HG02623 (cell line): ENCODE data around the gene ELOVL2.
"Not testable (repeated sequence)": the region's sequence is repeated elsewhere in the genome, so short reads cannot be mapped to it uniquely, and the experiment has no call there.

Experiments used
- ATAC-seq: cut with Tn5 transposase; IDR thresholded peaks from one replicate; pipeline ENCODE4 v1.9.1; 2021; ENCODE audit warnings: moderate library complexity; ENCODE audit not compliant: unreplicated experiment

ELOVL2 gene, protein sequence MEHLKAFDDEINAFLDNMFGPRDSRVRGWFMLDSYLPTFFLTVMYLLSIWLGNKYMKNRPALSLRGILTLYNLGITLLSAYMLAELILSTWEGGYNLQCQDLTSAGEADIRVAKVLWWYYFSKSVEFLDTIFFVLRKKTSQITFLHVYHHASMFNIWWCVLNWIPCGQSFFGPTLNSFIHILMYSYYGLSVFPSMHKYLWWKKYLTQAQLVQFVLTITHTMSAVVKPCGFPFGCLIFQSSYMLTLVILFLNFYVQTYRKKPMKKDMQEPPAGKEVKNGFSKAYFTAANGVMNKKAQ

DNA sequence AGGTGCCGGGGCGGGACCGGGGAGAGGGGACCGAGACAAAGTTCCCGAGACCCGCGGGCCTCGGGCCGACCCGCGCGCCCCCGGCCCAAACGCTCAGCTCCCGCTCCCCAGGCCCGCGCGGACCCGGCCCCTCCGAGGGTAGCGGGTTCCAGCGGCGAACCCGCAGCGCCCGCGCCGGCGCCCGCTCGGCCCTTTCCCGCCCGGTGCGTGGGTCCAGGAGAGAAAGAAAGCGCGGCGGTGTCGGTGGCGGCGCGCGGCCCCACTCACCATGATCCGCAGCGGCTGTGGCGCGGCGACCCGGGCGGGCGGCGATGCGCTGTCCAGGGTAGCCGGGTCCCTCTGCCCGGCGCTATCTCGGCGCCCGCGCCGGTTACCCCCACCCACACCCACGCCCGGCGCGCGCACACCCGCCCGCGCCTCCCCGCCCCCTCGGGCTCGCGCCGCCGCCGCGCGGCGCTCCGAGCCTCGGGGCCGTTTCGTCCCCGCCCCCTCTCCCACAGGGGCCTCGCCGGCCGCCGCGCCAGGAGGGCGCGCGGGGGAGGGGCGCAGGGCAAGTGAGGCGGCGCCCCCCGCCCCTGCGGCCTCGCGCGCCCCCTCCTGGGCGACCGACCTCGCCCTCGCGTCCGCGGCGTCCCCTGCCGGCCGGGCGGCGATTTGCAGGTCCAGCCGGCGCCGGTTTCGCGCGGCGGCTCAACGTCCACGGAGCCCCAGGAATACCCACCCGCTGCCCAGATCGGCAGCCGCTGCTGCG, at the start of gene ELOVL2:
Gene ELOVL2, minus strand, starts transcription at position 345 of the 751 bp plus-strand sequence. Its CDS starts 75 bp downstream, at position 270.
- ATAC-seq: no peak

DNA sequence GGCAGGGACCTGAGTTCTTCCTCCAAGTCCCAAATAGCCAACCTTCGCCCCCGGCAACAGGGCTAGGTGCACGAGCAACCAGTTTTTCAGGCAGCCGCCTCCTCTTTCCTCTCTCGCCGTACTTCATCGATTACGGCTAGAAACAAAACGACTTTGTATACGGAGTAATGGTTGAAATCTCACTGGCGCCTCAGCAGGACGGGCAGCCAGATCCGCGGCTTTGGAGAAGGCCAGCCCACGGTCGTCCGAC, 49.2 kb upstream of the ELOVL2 start:
- peak; percentile 20 for ATAC-seq

DNA sequence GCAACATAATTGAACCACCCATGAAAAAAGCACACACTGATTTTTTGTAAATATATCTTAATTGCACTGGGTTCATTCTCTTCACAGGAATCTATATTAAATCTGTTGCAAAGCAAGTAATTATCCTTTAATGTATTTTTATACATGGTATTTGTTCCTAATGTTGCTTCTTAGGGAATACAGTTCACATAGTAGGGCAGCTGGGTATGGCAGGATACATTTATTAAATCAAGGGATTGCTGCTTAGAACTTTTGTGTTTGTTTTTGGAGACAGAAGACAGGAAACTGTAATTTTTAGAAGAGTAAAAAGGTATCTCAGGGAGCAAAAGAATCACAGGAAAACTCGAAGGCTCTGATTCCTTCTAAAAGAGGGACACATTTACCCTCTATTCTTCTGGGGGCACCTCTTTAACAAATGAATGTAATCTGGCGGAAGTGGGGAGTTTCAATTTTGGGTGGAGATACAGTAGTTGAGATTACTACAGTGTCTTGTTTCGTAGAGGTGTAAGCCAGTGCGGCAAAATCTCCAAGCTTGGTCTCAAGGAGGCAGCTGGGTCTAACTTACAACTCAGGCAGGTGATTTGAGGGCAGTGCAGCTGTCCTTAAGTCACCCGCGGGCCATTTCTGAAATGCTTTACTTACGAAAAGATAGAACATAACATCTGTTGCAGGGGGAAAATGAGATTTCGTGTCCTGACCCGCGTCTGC, 48.7 kb upstream of the ELOVL2 start:
- peak; percentile 32 for ATAC-seq

DNA sequence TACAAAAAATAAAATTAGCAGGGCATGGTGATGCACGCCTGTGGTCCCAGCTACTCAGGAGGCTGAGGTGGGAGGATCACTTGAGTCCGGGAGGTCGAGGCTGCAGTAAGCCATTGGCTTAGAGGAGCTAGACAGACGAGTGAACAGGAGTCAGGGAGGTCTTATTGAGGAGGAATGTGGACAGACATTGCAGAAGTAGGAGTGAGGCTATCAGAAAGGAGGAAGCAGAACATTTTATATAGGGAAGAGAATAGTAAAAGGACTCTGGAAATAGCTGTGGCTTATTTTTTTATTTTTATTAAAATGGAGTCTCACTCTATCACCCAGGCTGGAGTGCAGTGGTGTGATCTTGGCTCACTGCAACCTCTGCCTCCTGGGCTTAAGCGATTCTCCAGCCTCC, 47.0 kb upstream of the ELOVL2 start:
- ATAC-seq: not testable (repeated sequence)

DNA sequence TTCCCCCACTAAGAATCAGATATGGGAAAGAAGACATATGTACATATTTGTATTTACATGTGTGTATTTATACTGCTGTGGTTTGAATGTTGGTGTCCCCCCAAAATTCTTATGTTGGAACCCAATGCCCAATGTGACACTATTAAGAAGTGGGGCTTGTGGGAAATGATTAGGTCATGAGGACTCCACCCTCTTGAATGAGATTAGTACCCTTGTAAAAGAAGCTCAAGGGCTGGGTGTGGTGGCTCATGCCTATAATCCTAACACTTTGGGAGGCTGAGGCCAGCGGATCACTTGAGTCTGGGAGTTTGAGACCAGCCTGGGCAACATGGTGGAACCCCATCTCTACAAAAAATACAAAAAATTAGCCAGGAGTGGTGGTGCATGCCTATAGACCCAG, 45.6 kb upstream of the ELOVL2 start:
- ATAC-seq: no peak

DNA sequence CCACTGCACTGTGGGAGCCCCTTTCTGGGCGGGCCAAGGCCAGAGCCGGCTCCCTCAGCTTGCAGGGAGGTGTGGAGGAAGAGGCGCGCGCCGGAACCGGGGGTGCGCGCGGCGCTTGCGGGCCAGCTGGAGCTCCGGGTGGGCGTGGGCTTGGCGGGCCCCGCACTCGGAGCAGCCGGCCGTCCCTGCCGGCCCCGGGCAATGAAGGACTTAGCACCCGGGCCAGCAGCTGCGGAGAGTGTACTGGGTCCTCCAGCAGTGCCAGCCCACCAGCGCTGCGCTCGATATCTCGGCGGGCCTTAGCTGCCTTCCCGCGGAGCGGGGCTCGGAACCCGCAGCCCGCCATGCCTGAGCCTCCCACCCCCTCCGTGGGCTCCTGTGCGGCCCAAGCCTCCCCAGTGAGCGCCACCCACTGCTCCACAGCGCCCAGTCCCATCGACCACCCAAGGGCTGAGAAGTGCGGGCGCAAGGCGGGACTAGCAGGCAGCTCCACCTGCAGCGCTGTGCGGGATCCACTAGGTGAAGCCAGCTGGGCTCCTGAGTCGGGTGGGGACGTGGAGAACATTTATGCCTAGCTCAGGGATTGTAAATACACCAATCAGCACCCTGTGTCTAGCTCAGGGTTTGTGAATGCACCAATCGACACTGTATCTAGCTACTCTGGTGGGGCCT, 43.2 kb upstream of the ELOVL2 start:
- not testable (repeated sequence) for ATAC-seq

DNA sequence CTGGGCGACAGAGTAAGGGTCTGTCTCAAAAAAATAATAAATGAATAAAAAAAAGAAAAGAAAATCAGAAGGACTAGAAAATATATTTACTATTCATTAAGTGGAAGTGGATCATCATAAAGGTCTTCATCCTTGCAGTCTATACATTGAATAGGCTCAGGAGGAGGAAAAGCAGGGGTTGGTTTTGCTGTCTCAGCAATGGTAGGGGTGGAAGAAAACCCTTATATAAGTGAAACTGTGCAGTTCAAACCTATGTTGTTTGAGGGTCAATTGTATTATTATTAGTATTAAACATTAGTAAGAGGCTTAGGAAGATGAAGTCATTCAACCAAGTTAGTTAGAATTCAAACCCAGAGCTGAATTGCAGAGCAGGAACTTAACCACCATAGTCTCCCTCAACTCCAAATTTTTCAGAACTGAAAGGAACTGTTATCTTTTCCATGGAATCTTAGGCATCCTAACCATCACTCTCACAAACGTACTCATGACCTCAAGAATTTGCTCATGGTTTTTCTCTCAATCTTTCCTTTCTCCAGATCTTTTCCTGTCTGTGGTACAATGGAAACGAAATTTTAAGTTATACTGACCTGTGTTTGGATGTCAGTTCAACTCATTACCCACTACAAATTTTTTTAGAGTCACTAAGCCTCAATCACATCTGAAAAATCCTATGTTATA, 41.8 kb upstream of the ELOVL2 start:
- no peak for ATAC-seq

DNA sequence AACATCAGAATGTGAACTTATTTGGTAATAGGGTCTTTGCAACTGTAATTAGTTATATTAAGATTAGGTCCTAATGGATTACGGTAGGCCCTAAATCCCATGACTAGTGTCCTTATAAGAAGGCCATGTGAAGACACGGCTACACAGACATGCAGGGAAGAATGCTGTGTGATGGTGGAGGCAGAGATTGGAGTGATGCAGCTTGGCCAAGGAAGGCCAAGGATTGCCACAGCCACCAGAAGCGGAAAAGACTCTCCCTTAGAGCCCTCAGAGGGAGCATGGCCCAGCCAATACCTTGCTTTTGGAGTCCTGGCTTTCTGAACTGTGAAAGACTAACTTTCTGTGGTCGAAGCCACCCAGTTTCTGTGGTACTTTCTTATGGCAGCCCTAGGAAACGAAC, 39.9 kb upstream of the ELOVL2 start:
- ATAC-seq: no peak

DNA sequence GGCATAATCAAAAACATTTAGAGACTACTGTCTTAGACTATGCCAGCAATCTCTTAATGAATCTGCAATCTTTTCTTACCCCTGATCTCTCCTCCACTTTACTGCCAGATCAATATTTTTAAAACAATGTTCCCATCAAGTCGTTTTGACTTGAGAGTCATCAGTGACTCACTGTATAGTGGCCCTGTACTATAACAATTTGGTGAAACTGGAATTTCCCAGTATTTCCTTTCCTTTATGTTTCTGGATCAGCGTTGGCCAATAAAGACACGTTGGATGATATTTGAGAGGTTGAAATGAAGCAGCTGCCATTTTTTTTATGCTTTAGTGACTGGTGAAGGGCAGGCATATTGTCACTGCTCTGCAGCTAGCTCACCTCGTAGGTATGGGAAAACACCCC, 39.4 kb upstream of the ELOVL2 start:
- ATAC-seq: no peak

DNA sequence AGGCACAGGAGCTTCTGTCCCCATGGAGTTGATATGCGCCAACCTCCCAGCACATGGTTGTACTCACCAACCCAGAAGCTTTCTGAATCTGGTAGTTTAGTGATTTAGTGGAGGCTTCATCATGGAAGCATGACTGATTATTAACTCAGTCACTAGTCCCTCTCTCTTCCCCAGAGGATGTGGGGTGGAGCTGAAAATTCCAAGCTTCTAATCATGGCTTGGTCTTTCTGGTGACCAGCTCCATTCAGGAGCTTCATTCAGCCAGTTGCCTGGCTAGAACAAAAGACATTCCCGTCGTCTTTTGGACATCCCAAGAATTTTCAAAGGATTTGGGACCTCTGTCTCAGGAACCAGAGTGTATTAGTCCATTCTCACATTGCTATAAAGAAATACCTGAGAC, 36.2 kb upstream of the ELOVL2 start:
- ATAC-seq: no peak

DNA sequence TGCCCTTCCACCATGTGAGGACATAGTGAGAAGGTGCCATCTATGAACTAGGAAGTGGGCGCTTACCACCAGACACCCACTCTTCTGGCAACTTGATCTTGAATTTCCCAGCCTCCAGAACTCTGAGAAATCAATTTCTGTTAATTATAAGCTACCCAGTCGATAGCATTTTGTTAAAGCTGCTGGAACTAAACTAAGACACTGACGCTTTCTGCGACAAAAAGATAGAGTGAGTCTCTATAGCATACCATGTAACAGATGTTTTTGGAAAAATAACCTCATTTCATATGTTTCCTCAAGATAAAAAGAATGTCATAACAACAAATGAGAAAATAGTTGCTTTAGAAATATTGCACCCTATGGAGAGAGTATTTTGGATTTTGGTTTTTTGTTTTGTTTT, 34.2 kb upstream of the ELOVL2 start:
- ATAC-seq: no peak

DNA sequence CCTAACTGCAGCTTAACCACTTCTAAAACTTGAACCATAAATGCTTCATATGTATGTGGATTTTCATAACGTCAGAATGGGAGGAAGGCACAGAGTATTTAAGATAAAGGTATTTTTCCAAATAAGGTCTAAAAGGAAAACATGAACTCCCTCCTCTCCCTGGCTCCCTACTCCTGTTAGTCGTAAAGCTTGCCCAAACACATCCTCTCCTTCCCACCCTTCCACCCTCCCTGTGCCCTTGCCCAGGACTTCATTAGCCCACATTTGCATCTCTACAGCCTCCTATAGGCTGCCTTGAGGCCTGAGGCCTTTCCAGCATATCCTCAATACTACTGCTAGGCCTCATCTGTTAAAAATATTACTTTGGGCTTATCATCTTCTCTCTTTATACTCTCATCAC, 32.4 kb upstream of the ELOVL2 start:
- ATAC-seq: no peak

DNA sequence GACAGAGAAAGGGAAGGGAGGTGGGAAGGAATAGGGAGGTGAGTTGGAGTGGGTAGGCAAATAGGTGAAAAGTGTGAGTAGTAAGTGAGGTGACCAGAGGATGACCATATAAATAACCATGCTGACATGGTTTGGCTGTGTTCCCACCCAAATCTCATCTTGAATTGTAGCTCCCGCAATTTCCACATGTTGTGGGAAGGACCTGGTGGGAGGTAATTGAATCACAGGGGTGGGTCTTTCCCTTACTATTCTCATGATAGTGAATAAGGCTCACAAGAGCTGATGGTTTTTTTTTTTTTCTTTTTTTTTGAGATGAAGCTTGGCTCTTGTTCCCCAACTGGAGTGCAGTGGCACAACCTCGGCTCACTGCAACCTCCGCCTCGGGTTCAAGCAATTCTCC, 28.0 kb upstream of the ELOVL2 start:
- ATAC-seq: no peak

DNA sequence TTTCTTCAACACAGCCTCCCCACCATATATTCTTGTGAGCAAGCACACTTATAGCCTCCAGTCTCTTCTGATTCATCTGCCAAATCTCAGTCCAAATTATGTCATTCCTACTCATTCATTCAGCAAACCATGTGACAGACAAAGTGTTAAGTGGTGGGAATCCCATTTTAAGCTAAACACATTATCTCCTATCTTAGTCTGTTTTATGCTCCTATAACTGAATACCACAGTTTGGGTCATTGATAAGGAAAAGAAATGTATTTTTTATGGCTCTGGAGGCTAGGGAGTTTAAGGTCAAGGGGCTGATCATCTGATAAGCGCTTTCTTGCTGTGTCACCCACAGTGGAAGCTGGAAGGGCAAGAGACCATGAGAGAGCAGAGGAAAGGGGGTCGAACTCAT, 25.7 kb upstream of the ELOVL2 start:
- no peak for ATAC-seq

DNA sequence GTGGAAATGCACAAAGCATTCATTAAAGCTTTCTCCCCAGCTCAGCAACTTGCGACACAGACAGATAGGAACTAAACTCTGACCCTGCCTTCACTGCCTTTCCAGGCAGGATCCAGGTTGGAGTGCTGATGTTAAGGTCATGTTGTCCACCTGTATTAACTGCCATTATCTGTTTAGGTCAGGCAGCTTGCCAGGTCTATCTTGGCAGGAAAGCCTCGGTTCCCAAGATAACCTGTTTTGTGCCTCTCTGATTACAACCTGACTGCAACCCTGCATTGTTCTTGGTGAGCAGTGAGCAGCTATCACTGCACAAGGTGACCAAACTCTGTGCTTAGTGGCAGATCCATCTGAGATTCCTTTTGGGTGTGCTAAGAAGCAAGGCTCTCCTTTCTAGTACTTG, 23.2 kb upstream of the ELOVL2 start:
- ATAC-seq: no peak

DNA sequence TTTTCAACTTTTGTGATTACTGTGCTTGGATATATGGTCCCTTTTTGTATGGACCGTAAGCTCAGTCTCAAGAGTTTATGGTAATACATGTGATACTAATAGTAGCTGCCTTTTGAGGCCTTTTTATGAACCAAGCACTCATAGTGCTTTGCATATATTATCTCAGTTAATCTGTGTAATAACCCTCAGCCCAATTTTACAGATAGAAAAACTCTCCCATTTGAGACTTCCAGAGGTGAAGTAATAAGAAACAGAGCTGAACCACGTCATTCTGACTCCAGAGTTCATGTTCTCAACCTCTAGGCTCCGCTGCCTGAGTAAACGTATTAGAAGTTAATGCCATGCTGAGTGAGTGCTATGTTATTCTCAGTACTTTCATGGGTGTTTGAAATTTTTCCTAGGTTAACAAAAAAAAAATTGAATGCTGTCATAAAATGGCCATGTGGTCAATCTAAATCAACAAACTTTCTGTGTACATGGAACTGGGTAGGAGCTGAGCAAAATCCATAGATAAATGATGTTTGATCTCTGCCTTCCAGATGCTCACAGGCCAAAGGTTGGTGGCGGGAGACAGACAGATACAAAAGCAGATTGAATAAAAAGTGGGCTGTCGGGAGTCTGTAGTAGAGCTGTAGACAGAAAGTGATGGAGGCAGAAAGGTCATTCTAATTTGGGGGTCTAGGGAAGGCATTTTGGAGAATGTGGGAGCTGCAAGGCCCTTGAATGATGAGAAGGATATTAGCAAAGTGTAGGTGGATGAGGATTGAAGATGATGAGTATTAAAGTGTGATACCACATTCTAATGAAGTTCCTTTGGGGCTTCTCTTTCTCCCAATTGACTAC, 22.6 kb upstream of the ELOVL2 start:
- no peak for ATAC-seq

DNA sequence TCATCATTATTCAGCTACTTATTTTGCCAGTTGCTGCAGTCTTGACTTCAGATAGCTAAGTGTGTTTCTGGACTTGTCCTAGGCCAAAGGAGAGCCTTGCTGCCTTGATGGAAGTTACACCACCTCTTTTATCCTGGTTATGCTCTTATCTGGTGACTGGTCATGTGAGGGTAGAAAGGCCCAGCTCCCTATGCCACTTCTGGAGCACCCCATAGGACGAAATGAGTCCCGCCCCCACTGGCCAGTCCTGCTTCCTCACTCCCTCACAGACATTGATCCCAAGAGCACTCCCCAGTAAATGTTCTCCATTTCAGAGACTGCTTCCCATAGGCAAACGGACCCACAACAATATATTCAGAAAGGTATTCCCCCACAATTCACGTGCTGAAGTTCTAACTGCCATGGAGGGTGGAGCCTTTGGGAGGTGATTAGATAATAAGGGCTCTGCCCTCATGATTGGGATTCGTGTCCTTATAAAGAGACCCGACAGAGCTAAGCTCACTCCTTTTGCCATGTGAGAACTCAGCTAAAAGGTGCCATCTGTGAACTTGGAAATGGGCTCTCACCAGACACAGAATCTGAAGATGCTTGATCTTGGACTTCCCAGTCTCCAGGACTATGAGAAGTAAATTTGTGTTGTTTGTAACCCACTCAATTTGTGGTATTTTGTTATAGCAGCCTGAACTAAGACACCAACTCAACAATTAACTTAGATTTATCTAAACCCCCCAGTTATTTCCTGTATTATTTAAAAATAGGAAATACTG, 21.5 kb upstream of the ELOVL2 start:
- ATAC-seq: no peak

DNA sequence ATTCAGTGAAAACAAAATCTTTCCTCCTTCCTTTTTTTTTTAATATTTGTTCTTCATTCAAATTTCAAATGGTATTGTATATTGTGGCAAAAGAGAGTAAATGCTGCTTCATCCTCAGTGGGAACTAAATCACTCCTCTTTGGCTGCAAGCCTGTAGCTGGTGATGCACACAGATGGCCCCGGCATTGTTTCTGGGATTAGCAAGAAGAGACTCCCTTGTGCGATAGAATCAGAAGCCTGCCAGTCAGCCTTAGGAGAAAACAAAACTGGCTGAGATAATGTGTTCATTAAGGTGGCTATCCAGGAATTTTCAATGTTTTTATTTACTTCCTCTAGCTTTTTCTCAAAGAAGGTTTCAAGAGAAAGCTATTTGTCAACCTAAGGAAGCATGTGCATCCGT, 20.7 kb upstream of the ELOVL2 start:
- no peak for ATAC-seq

DNA sequence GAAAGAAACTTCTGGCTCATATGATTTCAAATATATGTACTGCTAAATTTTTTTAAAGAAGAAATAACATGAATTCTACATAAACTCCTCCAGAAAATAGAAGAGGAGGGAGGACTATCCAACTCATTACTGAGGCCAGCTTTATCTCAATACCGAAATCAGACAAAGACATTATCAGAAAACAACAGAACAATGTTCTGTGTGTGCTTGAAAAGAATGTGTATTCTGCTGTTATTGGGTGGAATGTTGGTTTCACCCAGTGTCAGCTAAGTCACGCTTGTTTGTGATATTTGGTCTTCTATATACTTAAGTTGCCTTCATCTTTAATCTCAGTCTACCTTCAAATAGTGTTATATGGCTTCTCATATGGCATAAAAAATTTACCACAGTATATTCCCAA, 18.6 kb upstream of the ELOVL2 start:
- ATAC-seq: no peak

DNA sequence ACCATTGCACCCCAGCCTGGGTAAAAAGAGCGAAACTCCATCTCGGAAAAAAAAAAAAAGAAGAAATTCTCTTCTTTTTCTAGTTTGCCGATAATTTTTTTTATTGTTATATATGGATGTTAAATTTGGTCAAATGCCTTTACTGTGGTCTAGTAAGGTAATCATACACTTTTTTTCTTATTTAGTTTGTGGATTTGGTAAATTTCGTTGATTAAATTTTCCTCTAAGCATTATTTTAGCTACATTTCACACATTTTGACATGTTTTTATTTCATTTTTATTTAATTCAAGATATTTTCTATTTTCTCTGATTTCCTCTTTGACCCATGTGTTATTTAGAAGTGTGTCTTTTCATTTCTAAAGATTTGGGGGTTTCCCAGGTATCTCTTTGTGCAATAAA, 18.0 kb upstream of the ELOVL2 start:
- ATAC-seq: no peak
